DOHH2 (cell line): ENCODE measurements around the gene RAB43.

Experiments
- H3F3A ChIP-seq: fragments of 200-600 bp; sonication (generic), shearing (Covaris generic); 2 replicates; pipeline ENCODE4 v1.6.0; 2016; ENCODE audit warnings: antibody characterized with exemption, mild to moderate bottlenecking; ENCODE audit not compliant: control insufficient read depth, insufficient read depth
- H3K27ac ChIP-seq: fragments of 200-600 bp; sonication (generic); 2 replicates; pipeline ENCODE4 v1.5.1; 2014; ENCODE audit warnings: low read depth, mild to moderate bottlenecking, low read length, moderate library complexity
- H3K27me3 ChIP-seq: fragments of 200-600 bp; sonication (generic); 2 replicates; pipeline ENCODE4 v1.6.1; 2014; ENCODE audit warnings: mild to moderate bottlenecking, low read length, mixed read lengths; ENCODE audit not compliant: control insufficient read depth
- H3K36me3 ChIP-seq: fragments of 200-600 bp; sonication (generic); 2 replicates; pipeline ENCODE4 v1.6.1; 2014; ENCODE audit warnings: mild to moderate bottlenecking, low read length, moderate library complexity, mixed read lengths; ENCODE audit not compliant: control insufficient read depth
- H3K4me1 ChIP-seq: fragments of 200-600 bp; sonication (generic); 2 replicates; pipeline ENCODE4 v1.6.1; 2014; ENCODE audit warnings: mild to moderate bottlenecking, low read length, mixed read lengths; ENCODE audit not compliant: control insufficient read depth
- H3K4me2 ChIP-seq: fragments of 200-600 bp; sonication (generic); 2 replicates; pipeline ENCODE4 v1.6.0; 2014; ENCODE audit warnings: mild to moderate bottlenecking, low read length, moderate library complexity
- H3K4me3 ChIP-seq: fragments of 200-600 bp; sonication (generic); 2 replicates; pipeline ENCODE4 v1.5.1; 2014; ENCODE audit warnings: mild to moderate bottlenecking, low read length, mixed read lengths
- H3K79me2 ChIP-seq: fragments of 200-600 bp; sonication (generic); 2 replicates; pipeline ENCODE4 v1.6.1; 2014; ENCODE audit warnings: mild to moderate bottlenecking, low read length, mixed read lengths; ENCODE audit not compliant: control insufficient read depth
- H3K9me2 ChIP-seq: fragments of 200-600 bp; sonication (generic); replicated peaks from 2 replicates; pipeline ENCODE4 v1.6.1; 2014; ENCODE audit warnings: mild to moderate bottlenecking, low read length, mixed read lengths; ENCODE audit not compliant: control insufficient read depth
- H3K9me3 ChIP-seq: fragments of 200-600 bp; sonication (generic); 2 replicates; pipeline ENCODE4 v1.6.1; 2014; ENCODE audit warnings: antibody characterized with exemption, low read length, mixed read lengths; ENCODE audit not compliant: control insufficient read depth, insufficient read depth
- H4K20me1 ChIP-seq: fragments of 200-600 bp; sonication (generic); 2 replicates; pipeline ENCODE4 v1.6.0; 2014; ENCODE audit warnings: low read depth, mild to moderate bottlenecking, antibody characterized with exemption, low read length, moderate library complexity; ENCODE audit not compliant: control insufficient read depth, insufficient read depth
- EZH2phosphoT487 ChIP-seq: fragments of 200-600 bp; sonication (generic); IDR thresholded peaks from 2 replicates; pipeline ENCODE4 v1.6.1; 2017; ENCODE audit warnings: borderline replicate concordance, mild to moderate bottlenecking, antibody characterized with exemption, low read length, moderate library complexity, mixed read lengths
- TF ChIP-seq, protein P1 (sequence below): fragments of 200-600 bp; sonication (generic); IDR thresholded peaks from one replicate; pipeline ENCODE4 v1.5.1; 2014; ENCODE audit warnings: antibody characterized with exemption, mild to moderate bottlenecking, low read depth, low read length; ENCODE audit not compliant: poor library complexity, severe bottlenecking

Gene RAB43

DNA sequence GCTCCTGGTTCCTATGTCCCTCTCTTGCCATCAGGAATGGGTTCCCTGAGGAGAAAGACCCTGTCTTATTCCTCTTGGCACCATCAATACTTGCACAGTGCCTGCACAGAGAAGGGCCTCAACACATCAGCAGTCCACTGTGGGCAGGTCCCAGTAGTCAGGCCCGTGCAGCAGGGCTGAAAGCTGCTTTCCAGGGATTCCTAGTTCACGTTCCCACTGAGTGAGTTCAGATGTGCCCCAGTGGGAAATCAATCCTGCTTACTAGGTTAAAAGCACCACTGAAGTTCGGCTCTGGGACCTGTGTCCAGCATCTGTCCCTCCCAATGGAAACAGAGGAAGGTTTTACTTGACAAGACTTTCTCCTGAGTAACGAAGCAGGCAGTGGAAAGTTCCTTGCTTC, 15.7 kb downstream of the RAB43 start:
- no peaks in the 10 kb centered on the region for H3K4me1 ChIP-seq
- no peaks in the 10 kb centered on the region for H3K27me3 ChIP-seq
- H3K4me2 ChIP-seq = no peak overlapping the region
- H3K9me3 ChIP-seq = no peaks in the 10 kb centered on the region
- no peak overlapping the region for H3K4me3 ChIP-seq
- no peaks in the 10 kb centered on the region for H4K20me1 ChIP-seq
- H3K79me2 ChIP-seq = no peaks in the 10 kb centered on the region
- no peaks in the 10 kb centered on the region for H3K9me2 ChIP-seq
- TF ChIP-seq, protein P1, sequence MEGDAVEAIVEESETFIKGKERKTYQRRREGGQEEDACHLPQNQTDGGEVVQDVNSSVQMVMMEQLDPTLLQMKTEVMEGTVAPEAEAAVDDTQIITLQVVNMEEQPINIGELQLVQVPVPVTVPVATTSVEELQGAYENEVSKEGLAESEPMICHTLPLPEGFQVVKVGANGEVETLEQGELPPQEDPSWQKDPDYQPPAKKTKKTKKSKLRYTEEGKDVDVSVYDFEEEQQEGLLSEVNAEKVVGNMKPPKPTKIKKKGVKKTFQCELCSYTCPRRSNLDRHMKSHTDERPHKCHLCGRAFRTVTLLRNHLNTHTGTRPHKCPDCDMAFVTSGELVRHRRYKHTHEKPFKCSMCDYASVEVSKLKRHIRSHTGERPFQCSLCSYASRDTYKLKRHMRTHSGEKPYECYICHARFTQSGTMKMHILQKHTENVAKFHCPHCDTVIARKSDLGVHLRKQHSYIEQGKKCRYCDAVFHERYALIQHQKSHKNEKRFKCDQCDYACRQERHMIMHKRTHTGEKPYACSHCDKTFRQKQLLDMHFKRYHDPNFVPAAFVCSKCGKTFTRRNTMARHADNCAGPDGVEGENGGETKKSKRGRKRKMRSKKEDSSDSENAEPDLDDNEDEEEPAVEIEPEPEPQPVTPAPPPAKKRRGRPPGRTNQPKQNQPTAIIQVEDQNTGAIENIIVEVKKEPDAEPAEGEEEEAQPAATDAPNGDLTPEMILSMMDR = no peak
- no peak for TF ChIP-seq EZH2phosphoT487
- no peaks in the 10 kb centered on the region for H3K36me3 ChIP-seq
- no peak overlapping the region for H3K27ac ChIP-seq
- no peaks in the 10 kb centered on the region for H3F3A ChIP-seq

DNA sequence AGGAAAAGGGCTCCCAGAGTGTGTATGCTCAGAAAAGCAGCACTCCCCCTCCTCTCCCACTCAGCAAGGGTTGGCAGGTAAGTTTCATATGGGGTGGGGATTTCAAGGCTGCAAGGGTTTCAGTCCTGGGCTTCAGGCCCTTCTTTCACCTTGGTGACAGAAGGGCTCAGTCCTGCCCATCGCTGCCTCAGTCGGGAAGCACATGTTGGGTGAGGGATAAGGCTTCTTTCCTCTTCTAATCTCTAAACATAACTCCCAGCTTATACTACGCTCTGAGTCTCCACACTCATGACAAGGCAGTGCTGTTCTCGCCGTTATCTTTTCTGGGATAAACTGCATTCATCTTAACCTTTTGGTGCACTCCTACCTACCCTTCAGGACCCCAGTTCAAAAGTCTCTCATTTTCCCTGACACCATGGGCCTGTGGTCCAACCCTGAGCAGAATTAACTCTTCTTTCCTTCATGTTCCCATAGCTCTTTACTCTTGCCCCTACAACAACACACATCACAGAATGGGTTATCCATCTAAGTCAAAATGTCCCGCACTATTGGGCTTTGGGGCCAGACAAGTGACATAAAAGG, 17.0 kb downstream of the RAB43 start:
- Histone ChIP-seq H3K4me2 (no peak overlapping the region), H3K9me2 (no peaks in the 10 kb centered on the region), H3K4me3 (no peak overlapping the region), H3F3A (no peaks in the 10 kb centered on the region), H3K79me2 (no peaks in the 10 kb centered on the region), H3K27ac (no peak overlapping the region), H3K4me1 (no peaks in the 10 kb centered on the region), H4K20me1 (no peaks in the 10 kb centered on the region), H3K36me3 (no peaks in the 10 kb centered on the region), H3K27me3 (no peaks in the 10 kb centered on the region), H3K9me3 (no peaks in the 10 kb centered on the region)
- TF ChIP-seq, protein P1 = no peak
- no peak for TF ChIP-seq EZH2phosphoT487

DNA sequence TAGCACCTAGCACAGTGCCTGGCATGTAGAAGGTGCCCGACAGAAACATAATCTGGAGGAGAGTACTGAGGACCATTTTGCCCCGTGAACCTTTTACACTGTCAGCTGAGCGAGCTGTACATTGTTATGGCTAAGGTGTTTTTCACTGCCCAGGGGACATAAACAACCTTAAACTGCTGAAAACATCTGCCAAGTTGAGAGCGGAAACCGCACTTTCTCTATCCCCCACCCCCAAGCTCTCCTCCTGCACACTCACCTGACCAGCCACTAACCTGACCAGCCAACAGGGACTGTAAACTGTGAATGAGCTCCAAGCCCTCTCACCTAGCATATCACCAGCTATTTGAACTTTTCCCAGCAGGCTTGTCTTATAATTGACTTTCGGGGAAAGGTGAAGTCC, 17.6 kb downstream of the RAB43 start:
- no peaks in the 10 kb centered on the region for H3K4me1 ChIP-seq
- H3K79me2 ChIP-seq = no peaks in the 10 kb centered on the region
- TF ChIP-seq EZH2phosphoT487 = no peak
- TF ChIP-seq, protein P1 = no peak
- H3K4me3 ChIP-seq = no peak overlapping the region
- no peaks in the 10 kb centered on the region for H3K9me3 ChIP-seq
- no peaks in the 10 kb centered on the region for H4K20me1 ChIP-seq
- no peaks in the 10 kb centered on the region for H3K36me3 ChIP-seq
- H3K27me3 ChIP-seq = no peaks in the 10 kb centered on the region
- no peaks in the 10 kb centered on the region for H3F3A ChIP-seq
- no peaks in the 10 kb centered on the region for H3K9me2 ChIP-seq
- H3K4me2 ChIP-seq = no peak overlapping the region
- H3K27ac ChIP-seq = no peak overlapping the region
